HG03039 (cell line): ENCODE data around the gene ARAP2.

Experiments
- ATAC-seq: cut with Tn5 transposase; IDR thresholded peaks from one replicate; pipeline ENCODE4 v1.9.1; 2021; ENCODE audit warnings: mild to moderate bottlenecking, moderate library complexity; ENCODE audit not compliant: unreplicated experiment

ARAP2 gene

GRCh38 chr4:36267486-36268268 lies 23.4 kb upstream of the ARAP2 start:
- no peak for ATAC-seq

GRCh38 chr4:36264207-36264826 lies 20.0 kb upstream of the ARAP2 start:
- no peak for ATAC-seq

GRCh38 chr4:36260731-36261130 lies 16.4 kb upstream of the ARAP2 start:
- ATAC-seq: no peak

- ATAC-seq: peak; percentile 75
Measured at GRCh38 chr4:36256398-36256891, 12.1 kb upstream of the ARAP2 start.

GRCh38 chr4:36255577-36255976 lies 11.3 kb upstream of the ARAP2 start:
- peak; percentile 54 for ATAC-seq

- ATAC-seq: no peak
Measured at GRCh38 chr4:36254371-36254770, 10.1 kb upstream of the ARAP2 start.

GRCh38 chr4:36251983-36252382 lies 7.7 kb upstream of the ARAP2 start:
- no peak for ATAC-seq

GRCh38 chr4:36249610-36250009 lies 5.3 kb upstream of the ARAP2 start:
- no peak for ATAC-seq

- peak; percentile 29 for ATAC-seq
Measured at GRCh38 chr4:36243355-36244256, 708 bp downstream of the ARAP2 start.

GRCh38 chr4:36242629-36243354 lies 1.5 kb downstream of the ARAP2 start:
- no peak for ATAC-seq

GRCh38 chr4:36241771-36242170 lies 2.5 kb downstream of the ARAP2 start:
- peak; percentile 42 for ATAC-seq

GRCh38 chr4:36237366-36238313 lies 6.7 kb downstream of the ARAP2 start:
- no peak for ATAC-seq

GRCh38 chr4:36236159-36236558 lies 8.2 kb downstream of the ARAP2 start:
- ATAC-seq: no peak

- ATAC-seq: no peak
Measured at GRCh38 chr4:36235306-36235705, 9.0 kb downstream of the ARAP2 start.

- no peak for ATAC-seq
Measured at GRCh38 chr4:36233567-36234266, 10.6 kb downstream of the ARAP2 start.

GRCh38 chr4:36230534-36230933 lies 13.8 kb downstream of the ARAP2 start:
- no peak for ATAC-seq

- no peak for ATAC-seq
Measured at GRCh38 chr4:36227913-36228312, 16.4 kb downstream of the ARAP2 start.

GRCh38 chr4:36226430-36227227 lies 17.7 kb downstream of the ARAP2 start:
- no peak for ATAC-seq
